Endothelial cell of umbilical vein (primary cell): ENCODE measurements around the gene TMEM92. TPM values are rescaled to one million over a fixed set of nuclear protein-coding genes. Genes with fewer than 3 reads are reported as not detected.
"Not testable (repeated sequence)": the region's sequence is repeated elsewhere in the genome, so short reads cannot be mapped to it uniquely, and the experiment has no call there.

Experiments
- BruUV-seq: library from RNA; stranded (reverse); fragments of 400-500 nt; replicated peaks from 2 replicates; lab custom pipeline; 2021; lab: Mats Ljungman, UMichigan
- CTCF ChIA-PET: fragments of 300-600, 350-600 bp; sonication (Branson Sonifier 250); formaldehyde crosslinking; loops from one replicate; lab custom pipeline; 2021; ENCODE audit warnings: antibody characterized with exemption, inconsistent platforms; lab: Charles Lee
- POLR2A ChIA-PET: fragments of 300-600, 350-600 bp; sonication (Branson Sonifier 250); formaldehyde crosslinking; loops from one replicate; lab custom pipeline; 2021; ENCODE audit warnings: antibody characterized with exemption, inconsistent platforms; lab: Charles Lee
- DNase-seq: peaks from one replicate; pipeline ENCODE4 v3.0.0-alpha.2; 2011; ENCODE audit warnings: low read depth, low spot score
- FAIRE-seq: peaks from 2 replicates; lab custom pipeline; 2011; peaks lifted over from hg19 to GRCh38; lab: Jason Lieb, UNC
- H2AFZ ChIP-seq: 2 replicates; pipeline ENCODE4 v1.6.0; 2012; ENCODE audit warnings: low read depth, low read length, control low read depth, inconsistent platforms
- H3K27ac ChIP-seq: 2 replicates; pipeline ENCODE4 v1.5.1; 2011; ENCODE audit warnings: low read depth, mild to moderate bottlenecking, control low read depth, low read length, moderate library complexity; ENCODE audit not compliant: insufficient read depth
- H3K27me3 ChIP-seq, 2 experiments: 2 replicates each; pipeline versions ENCODE4 v1.6.0 to v1.6.1; 2011; ENCODE audit warnings: low read length in 2 of 2, mixed read lengths in 1 of 2; ENCODE audit not compliant: control insufficient read depth in 2 of 2, insufficient read depth in 2 of 2
- H3K36me3 ChIP-seq, 2 experiments: 2 replicates in 1 of 2; 3 replicates in 1 of 2; pipeline ENCODE4 v1.5.1; 2011; ENCODE audit warnings: low read length in 2 of 2, mild to moderate bottlenecking in 1 of 2, moderate library complexity in 1 of 2; ENCODE audit not compliant: control insufficient read depth in 2 of 2, insufficient read depth in 2 of 2; ENCODE audit errors: extremely low read depth in 1 of 2
- H3K4me1 ChIP-seq: 3 replicates; pipeline ENCODE4 v1.5.1; 2011; ENCODE audit warnings: mild to moderate bottlenecking, low read length; ENCODE audit not compliant: control insufficient read depth, insufficient read depth; ENCODE audit errors: extremely low read depth
- H3K4me2 ChIP-seq: 2 replicates; pipeline ENCODE4 v1.6.1; 2011; ENCODE audit warnings: low read length, control low read depth, mixed read lengths; ENCODE audit not compliant: insufficient read depth
- H3K4me3 ChIP-seq, 3 experiments: fragments of 200-600 bp in 1 of 3; sonication (generic), shearing (Covaris generic) in 1 of 3; replicated peaks in 1 of 3; 2 replicates each; pipeline ENCODE4 v1.5.1; 2011 to 2016; ENCODE audit warnings: control low read depth in 3 of 3, low read length in 3 of 3, mild to moderate bottlenecking in 2 of 3, inconsistent platforms in 1 of 3, low read depth in 1 of 3, moderate library complexity in 1 of 3; ENCODE audit not compliant: insufficient read depth in 1 of 3
- H3K79me2 ChIP-seq: 2 replicates; pipeline ENCODE4 v1.6.0; 2012; ENCODE audit warnings: low read length, inconsistent platforms; ENCODE audit not compliant: control insufficient read depth, insufficient read depth
- H3K9ac ChIP-seq: replicated peaks from 2 replicates; pipeline ENCODE3; 2011; ENCODE audit warnings: low read length, control low read depth; ENCODE audit not compliant: insufficient read depth; ENCODE audit errors: extremely low read depth
- H3K9me1 ChIP-seq: replicated peaks from 3 replicates; pipeline ENCODE4 v1.6.0; 2011; ENCODE audit warnings: mild to moderate bottlenecking, low read length; ENCODE audit not compliant: control insufficient read depth, insufficient read depth; ENCODE audit errors: extremely low read depth
- H3K9me3 ChIP-seq: replicated peaks from 2 replicates; pipeline ENCODE4 v1.5.1; 2012; ENCODE audit warnings: low read length, inconsistent platforms; ENCODE audit not compliant: control insufficient read depth, insufficient read depth
- H4K20me1 ChIP-seq: replicated peaks from 2 replicates; pipeline ENCODE3; 2011; ENCODE audit warnings: mild to moderate bottlenecking, low read length; ENCODE audit not compliant: control insufficient read depth, insufficient read depth; ENCODE audit errors: extremely low read depth
- EZH2 ChIP-seq: IDR thresholded peaks from 2 replicates; pipeline ENCODE4 v1.6.1; 2012; ENCODE audit warnings: borderline replicate concordance, low read depth, mild to moderate bottlenecking, moderate library complexity, low read length, inconsistent platforms; ENCODE audit not compliant: severe bottlenecking
- MAX ChIP-seq: IDR thresholded peaks from 2 replicates; pipeline ENCODE4 v1.6.1; 2011; ENCODE audit not compliant: insufficient read depth, insufficient read length
- POLR2AphosphoS5 ChIP-seq: IDR thresholded peaks from 2 replicates; pipeline ENCODE4 v1.6.1; 2012; ENCODE audit warnings: low read depth, mild to moderate bottlenecking, control low read depth, low read length, moderate library complexity; ENCODE audit not compliant: insufficient read depth
- dilution Hi-C: fragments of 300-500 bp; cut with MboI; formaldehyde crosslinking; loops from one replicate; pipeline ENCODE4 v1.15.0; 2019; ENCODE audit warnings: low sequenced_read_pairs; ENCODE audit not compliant: extremely low pct_ligation_motif_present
- intact Hi-C: fragments of 100-400 bp; cut with micrococcal nuclease; formaldehyde crosslinking; loops from one replicate; pipeline ENCODE4 v1.10.0; 2022
- polyA plus RNA-seq, 4 experiments: library from polyadenylated mRNA; depleted of rRNA in 3 of 4; stranded (reverse) in 3 of 4; unstranded in 1 of 4; fragments of >200 nt; gene quantifications; 2 replicates each; pipeline versions ENCODE4 v1.2.1 to v1.2.3, GENCODE V29; 2011 to 2012; ENCODE audit warnings: missing spikeins in 1 of 4
- total RNA-seq: library from RNA; stranded (reverse); gene quantifications from 2 replicates; pipeline ENCODE4 v1.2.3, GENCODE V29; 2021

TMEM92 gene
- total and polyA plus RNA-seq, 2 donors (not counting 3 experiments of a cell fraction or from before 2014, with no cell fraction given): 0.03 TPM; not detected in 1

GRCh38 chr17:50316016-50316587 is 41.8 kb downstream of the TMEM92 start:
- Histone ChIP-seq H3K9me3 (no peaks in the 10 kb centered on the region), H3K36me3 (no peaks in the 10 kb centered on the region), H2AFZ (no peak overlapping the region), H4K20me1 (no peaks in the 10 kb centered on the region), H3K4me1 (no peaks in the 10 kb centered on the region), H3K9ac (no peak overlapping the region), H3K27me3 (peaks cover 26 to 33% of the 10 kb centered on the region in 2 experiments), H3K79me2 (no peaks in the 10 kb centered on the region), H3K27ac (no peak overlapping the region), H3K4me2 (no peak overlapping the region), H3K9me1 (no peaks in the 10 kb centered on the region), H3K4me3 (no peak overlapping the region)
- no peak for DNase-seq
- FAIRE-seq: no peak
- ChIA-PET CTCF (interaction anchor here (0.6 to 1.5 kb wide), 3 partner anchors 13 to 147 kb away, joined by 3 read pairs; no protein-coding TSS in a partner anchor), POLR2A (interaction anchor here (0.7 kb wide), 1 partner anchor 75 kb away, joined by 3 read pairs; no protein-coding TSS in a partner anchor)
- intact Hi-C loops: no loop called here
- dilution Hi-C loops: no loop called here
- TF ChIP-seq EZH2: no peak
- TF ChIP-seq POLR2AphosphoS5: no peak
- no peak for TF ChIP-seq MAX
- no TSS peak for BruUV-seq

GRCh38 chr17:50316660-50317059 is 42.4 kb downstream of the TMEM92 start:
- BruUV-seq, H3K9ac ChIP-seq, H2AFZ ChIP-seq, H3K4me3 ChIP-seq, FAIRE-seq, H4K20me1 ChIP-seq, dilution Hi-C loops, H3K9me3 ChIP-seq, POLR2A ChIA-PET, intact Hi-C loops, H3K36me3 ChIP-seq, H3K27ac ChIP-seq, H3K79me2 ChIP-seq, H3K9me1 ChIP-seq, H3K4me1 ChIP-seq, DNase-seq, H3K4me2 ChIP-seq: not testable (repeated sequence)
- CTCF ChIA-PET: interaction anchor here (1.1 to 1.5 kb wide), 2 partner anchors 116 to 147 kb away, joined by 3 read pairs; no protein-coding TSS in a partner anchor
- H3K27me3 ChIP-seq: peaks cover 26 to 30% of the 10 kb centered on the region in 2 experiments
